Lower leg skin (tissue), 4 donors: ENCODE data around the gene KCMF1. TPM values are rescaled to one million over a fixed set of nuclear protein-coding genes. Genes with fewer than 3 reads are reported as not detected.

Experiments
- DNase-seq, 2 donors: peaks; one replicate each; pipeline ENCODE4 v3.0.0-alpha.2; 2019; ENCODE audit warnings: low spot score in 2 of 2
- H3K4me3 ChIP-seq: fragments of 200-600 bp; sonication (generic); 2 replicates; pipeline ENCODE4 v1.5.1; 2017; ENCODE audit warnings: mild to moderate bottlenecking, low read depth; ENCODE audit not compliant: poor library complexity, severe bottlenecking
- POLR2A ChIP-seq, 2 donors: fragments of 450-650 bp; IDR thresholded peaks; one replicate each; pipeline ENCODE4 v1.6.1; 2016 to 2017; ENCODE audit warnings: antibody characterized with exemption in 2 of 2, mild to moderate bottlenecking in 1 of 2, moderate library complexity in 1 of 2
- WGBS, 2 donors: methylation state at CpG; one replicate each; pipeline ENCODE4 v1.1.5; 2018; 5-methylcytosine and 5-hydroxymethylcytosine counted together
- intact Hi-C: fragments of 100-400 bp; cut with DNase I; formaldehyde crosslinking; loops from one replicate; pipeline ENCODE4 v1.15.0; 2023; ENCODE audit warnings: low total_unique reads
- total RNA-seq, 4 donors: library from RNA; depleted of rRNA; stranded (reverse); fragments of >200 nt; gene quantifications; one replicate each; pipeline ENCODE4 v1.1.0, GENCODE V29; 2016
- TF ChIP-seq, protein P1 (sequence below), 3 donors: fragments of 450-650 bp; IDR thresholded peaks; one replicate each; pipeline ENCODE4 v1.5.1; 2016; ENCODE audit warnings: antibody characterized with exemption in 3 of 3, mild to moderate bottlenecking in 3 of 3, moderate library complexity in 2 of 3

The KCMF1 gene
- total RNA-seq, 4 donors from 2014 or later, result 35.2 to 51.7 (median 39.9) TPM

DNA sequence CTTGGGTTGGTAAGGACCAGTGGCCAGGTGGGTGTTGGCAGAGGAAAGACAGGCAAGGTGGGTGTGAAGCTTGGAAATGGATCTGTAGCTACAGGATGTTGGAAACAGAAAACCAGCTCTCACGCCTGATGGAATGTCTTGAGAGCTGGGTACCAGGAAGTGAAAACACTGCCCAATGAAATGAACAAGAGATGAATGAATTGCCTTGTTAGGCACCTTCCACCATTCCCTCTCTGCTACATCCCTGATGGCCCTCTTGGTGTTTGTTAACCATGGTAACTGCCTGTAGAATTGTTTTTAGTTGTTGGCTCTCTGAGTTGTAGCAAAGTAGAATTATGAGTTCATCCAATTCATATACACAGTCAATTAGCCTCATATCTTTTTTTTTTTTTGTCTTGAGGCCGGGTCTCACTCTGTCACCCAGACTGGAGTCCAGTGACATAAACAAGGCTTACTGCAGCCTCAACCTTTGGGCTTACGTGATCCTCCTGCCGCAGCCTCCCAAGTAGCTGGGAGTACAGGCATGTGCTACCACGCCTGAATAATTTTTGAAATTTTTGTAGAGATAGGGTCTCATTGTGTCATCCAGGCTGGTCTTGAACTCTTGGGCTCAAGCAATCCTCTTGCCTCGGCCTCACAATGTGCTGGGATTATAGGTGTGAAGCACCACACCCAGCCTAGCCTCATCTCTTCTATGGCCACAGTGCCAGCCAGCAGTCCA, 9.5 kb downstream of the KCMF1 start:
- WGBS, 2 donors, result 88 to 93% methylated on average over 6 of the region's 6 CpGs
- TF ChIP-seq, protein P1, sequence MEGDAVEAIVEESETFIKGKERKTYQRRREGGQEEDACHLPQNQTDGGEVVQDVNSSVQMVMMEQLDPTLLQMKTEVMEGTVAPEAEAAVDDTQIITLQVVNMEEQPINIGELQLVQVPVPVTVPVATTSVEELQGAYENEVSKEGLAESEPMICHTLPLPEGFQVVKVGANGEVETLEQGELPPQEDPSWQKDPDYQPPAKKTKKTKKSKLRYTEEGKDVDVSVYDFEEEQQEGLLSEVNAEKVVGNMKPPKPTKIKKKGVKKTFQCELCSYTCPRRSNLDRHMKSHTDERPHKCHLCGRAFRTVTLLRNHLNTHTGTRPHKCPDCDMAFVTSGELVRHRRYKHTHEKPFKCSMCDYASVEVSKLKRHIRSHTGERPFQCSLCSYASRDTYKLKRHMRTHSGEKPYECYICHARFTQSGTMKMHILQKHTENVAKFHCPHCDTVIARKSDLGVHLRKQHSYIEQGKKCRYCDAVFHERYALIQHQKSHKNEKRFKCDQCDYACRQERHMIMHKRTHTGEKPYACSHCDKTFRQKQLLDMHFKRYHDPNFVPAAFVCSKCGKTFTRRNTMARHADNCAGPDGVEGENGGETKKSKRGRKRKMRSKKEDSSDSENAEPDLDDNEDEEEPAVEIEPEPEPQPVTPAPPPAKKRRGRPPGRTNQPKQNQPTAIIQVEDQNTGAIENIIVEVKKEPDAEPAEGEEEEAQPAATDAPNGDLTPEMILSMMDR (IDR thresholded peaks at IDR 0.05), result no peak
- no peak for TF ChIP-seq POLR2A (IDR thresholded peaks at IDR 0.05)
- DNase-seq, result no peak
- no peak overlapping the region for H3K4me3 ChIP-seq
- intact Hi-C loops, result no loop called here

DNA sequence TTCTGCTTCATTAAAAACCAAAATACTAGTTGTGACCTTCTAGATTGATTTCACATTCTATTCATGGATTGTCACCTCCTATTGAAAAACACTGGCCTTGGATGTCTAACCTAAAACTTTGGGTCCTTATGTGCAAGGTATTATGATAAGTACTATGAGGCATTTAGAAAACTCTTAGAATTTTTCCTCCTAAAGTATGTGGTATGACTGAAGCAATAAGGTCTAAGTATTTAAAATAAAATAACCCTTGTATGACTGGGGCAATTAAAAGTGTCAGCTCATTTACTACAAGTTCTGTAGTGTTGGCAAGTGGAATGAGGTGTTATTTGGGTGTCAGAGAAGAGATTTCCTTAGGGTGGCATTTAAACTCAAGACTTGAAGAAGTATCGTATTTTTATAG, 15.1 kb downstream of the KCMF1 start:
- intact Hi-C loops, result no loop called here
- WGBS, 2 donors, result 95 to 97% methylated on average over 1 of the region's 1 CpG
- TF ChIP-seq POLR2A (IDR thresholded peaks at IDR 0.05), result no peak
- TF ChIP-seq, protein P1 (IDR thresholded peaks at IDR 0.05), result no peak
- H3K4me3 ChIP-seq, result no peak overlapping the region
- no peak for DNase-seq

DNA sequence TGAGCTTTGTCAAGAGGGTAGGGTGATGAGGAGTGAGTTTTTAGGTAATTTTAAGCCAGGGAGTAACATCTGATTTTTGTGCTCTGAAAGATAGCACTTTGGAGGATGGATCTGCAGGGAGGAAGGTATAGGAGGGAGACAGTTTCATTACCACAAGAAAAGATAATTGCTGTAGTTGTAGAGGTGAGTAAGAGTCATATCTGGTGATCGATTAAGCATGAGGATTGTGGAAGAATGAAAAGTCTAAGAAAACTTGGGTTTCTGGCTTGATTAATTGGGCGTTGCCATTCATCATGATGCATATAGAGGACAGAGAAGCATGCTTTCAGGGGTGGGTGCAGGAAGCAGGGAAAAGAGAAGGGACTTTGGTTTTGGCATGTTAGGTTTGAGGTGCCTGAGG, 18.5 kb downstream of the KCMF1 start:
- intact Hi-C loops, result no loop called here
- DNase-seq, result no peak
- TF ChIP-seq, protein P1 (IDR thresholded peaks at IDR 0.05), result no peak
- no peak for TF ChIP-seq POLR2A (IDR thresholded peaks at IDR 0.05)
- no peak overlapping the region for H3K4me3 ChIP-seq
- 87 to 96% methylated on average over 2 of the region's 2 CpGs for WGBS, 2 donors

DNA sequence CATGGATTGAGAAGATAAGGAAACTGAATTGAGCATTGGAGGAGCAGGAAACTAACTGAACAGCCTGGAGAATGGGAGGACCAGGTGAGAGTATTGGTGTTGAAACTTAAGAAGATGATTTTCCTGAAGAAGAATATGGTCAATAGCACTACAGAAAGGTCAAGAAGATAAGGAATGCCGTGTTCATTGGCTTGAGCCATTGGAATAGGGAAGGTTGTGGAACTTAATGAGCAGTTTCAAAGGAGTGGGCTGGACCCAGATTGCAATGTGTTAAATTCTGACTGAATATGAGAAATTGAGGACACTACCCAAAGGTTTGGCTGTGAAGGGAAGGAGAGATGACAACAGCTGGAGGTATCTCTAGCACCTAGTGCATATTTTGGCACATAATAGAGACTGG, 19.0 kb downstream of the KCMF1 start:
- intact Hi-C loops, result no loop called here
- H3K4me3 ChIP-seq, result no peak overlapping the region
- 94% methylated on average over 1 of the region's 1 CpG for WGBS, 2 donors
- TF ChIP-seq POLR2A (IDR thresholded peaks at IDR 0.05), result no peak
- TF ChIP-seq, protein P1 (IDR thresholded peaks at IDR 0.05), result no peak
- no peak for DNase-seq

DNA sequence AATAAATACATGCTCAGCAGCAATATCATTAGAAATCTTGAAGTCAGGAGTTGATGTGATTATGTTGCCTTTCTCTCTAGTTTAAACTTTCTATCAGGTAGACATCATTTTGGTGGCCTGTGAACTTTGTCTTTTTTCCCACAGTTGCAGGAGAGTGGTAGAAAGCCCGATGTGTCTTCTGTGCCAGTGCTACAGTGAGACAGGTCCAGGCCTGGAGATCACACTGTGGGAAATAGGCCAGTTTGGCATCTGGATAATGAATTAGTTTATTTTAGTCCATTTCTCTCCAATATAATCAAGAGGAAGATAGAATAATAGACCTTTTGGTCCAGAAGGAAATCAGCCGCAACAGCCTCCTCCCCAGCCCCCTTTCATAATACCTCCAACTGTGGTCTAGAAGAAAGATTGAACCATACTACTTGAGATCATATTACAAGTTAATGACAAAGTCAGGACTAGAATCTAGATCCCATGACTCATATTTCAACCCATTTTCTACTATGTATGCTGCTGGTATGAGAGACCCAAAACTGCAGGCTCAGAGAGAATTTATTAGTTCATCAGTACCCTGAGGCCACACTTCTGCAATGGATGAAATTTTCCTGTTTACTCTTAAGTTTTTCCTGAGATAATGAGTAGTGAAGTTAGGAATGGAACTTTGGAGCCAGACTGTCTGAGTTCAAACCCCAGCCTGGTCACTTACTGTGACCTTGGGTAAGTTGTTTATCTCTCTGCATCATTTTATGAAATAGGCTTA, 20.6 kb downstream of the KCMF1 start:
- intact Hi-C loops, result no loop called here
- H3K4me3 ChIP-seq, result no peak overlapping the region
- DNase-seq, result no peak
- 29 to 38% methylated on average over 2 of the region's 2 CpGs for WGBS, 2 donors
- TF ChIP-seq, protein P1 (IDR thresholded peaks at IDR 0.05), result no peak
- TF ChIP-seq POLR2A (IDR thresholded peaks at IDR 0.05), result no peak
